Measurements from ENCODE around the gene ANXA6. TPM values are rescaled to one million over a fixed set of nuclear protein-coding genes. Genes with fewer than 3 reads are reported as not detected.

ANXA6 gene
- total RNA-seq, 4 donors from 2014 or later = 21.7 to 64.4 (median 49.5) TPM

- Histone ChIP-seq H3K36me3 (peaks cover 76% of the 10 kb centered on the region), H3K9me3 (no peaks in the 10 kb centered on the region), H3K4me1 (no peaks in the 10 kb centered on the region), H3K4me3 (no peak overlapping the region), H3K27ac (no peak overlapping the region), H3K27me3 (no peaks in the 10 kb centered on the region)
- 72% methylated on average over 17 of the region's 17 CpGs for WGBS
- no peak for TF ChIP-seq POLR2A (IDR thresholded peaks at IDR 0.05)
- no peak for DNase-seq (ENCODE audit: low spot score in 2 of 2)
Measured at GRCh38 chr5:151123897-151124751, 33.5 kb downstream of the ANXA6 start.

GRCh38 chr5:151122828-151123227 lies 34.8 kb downstream of the ANXA6 start:
- no peaks in the 10 kb centered on the region for H3K4me1 ChIP-seq
- H3K36me3 ChIP-seq = peaks cover 74% of the 10 kb centered on the region

GRCh38 chr5:151121665-151122064 lies 35.9 kb downstream of the ANXA6 start:
- Histone ChIP-seq H3K9me3 (no peaks in the 10 kb centered on the region), H3K4me3 (no peak overlapping the region), H3K27me3 (no peaks in the 10 kb centered on the region), H3K4me1 (no peaks in the 10 kb centered on the region), H3K36me3 (peaks cover 75% of the 10 kb centered on the region), H3K27ac (no peak overlapping the region)
- no peak for DNase-seq (ENCODE audit: low spot score in 2 of 2)
- 92% methylated on average over 5 of the region's 5 CpGs for WGBS
- no peak for TF ChIP-seq POLR2AphosphoS5 (IDR thresholded peaks at IDR 0.05)

More at GRCh38 chr5:151122828-151123227, 34.8 kb downstream of the ANXA6 start:
- no peak overlapping the region for H3K27ac ChIP-seq
- H3K9me3 ChIP-seq = no peaks in the 10 kb centered on the region
- no peak for TF ChIP-seq EP300 (IDR thresholded peaks at IDR 0.05)
- no peak for TF ChIP-seq POLR2A (IDR thresholded peaks at IDR 0.05)
- TF ChIP-seq, protein P1, sequence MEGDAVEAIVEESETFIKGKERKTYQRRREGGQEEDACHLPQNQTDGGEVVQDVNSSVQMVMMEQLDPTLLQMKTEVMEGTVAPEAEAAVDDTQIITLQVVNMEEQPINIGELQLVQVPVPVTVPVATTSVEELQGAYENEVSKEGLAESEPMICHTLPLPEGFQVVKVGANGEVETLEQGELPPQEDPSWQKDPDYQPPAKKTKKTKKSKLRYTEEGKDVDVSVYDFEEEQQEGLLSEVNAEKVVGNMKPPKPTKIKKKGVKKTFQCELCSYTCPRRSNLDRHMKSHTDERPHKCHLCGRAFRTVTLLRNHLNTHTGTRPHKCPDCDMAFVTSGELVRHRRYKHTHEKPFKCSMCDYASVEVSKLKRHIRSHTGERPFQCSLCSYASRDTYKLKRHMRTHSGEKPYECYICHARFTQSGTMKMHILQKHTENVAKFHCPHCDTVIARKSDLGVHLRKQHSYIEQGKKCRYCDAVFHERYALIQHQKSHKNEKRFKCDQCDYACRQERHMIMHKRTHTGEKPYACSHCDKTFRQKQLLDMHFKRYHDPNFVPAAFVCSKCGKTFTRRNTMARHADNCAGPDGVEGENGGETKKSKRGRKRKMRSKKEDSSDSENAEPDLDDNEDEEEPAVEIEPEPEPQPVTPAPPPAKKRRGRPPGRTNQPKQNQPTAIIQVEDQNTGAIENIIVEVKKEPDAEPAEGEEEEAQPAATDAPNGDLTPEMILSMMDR (IDR thresholded peaks at IDR 0.05) = no peak
- no peak for TF ChIP-seq POLR2AphosphoS5 (IDR thresholded peaks at IDR 0.05)
- no peaks in the 10 kb centered on the region for H3K27me3 ChIP-seq
- H3K4me3 ChIP-seq = no peak overlapping the region
- no peak for DNase-seq (ENCODE audit: low spot score in 2 of 2)
- 100% methylated on average over 3 of the region's 14 CpGs for WGBS

DNA sequence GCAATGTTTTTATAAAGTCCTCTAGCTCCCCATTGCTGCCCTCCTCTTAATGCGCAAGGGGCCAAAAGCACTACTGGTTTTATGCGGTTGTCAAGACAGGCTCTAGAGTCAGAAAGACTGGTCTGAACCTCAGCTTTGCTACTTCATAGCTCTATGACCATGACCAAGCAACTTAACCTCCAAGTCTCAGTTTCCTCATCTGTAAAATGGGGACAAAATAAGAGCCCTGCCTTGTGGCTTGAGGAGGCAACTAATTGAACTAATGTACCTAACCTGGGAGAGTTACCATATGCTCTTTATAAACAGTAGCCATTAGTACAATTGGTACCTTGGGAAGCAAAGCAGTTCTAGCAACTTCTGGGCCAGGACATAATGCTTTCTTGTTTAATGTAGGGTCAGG lies 36.5 kb downstream of the ANXA6 start:
- Histone ChIP-seq H3K4me3 (no peak overlapping the region), H3K9me3 (no peaks in the 10 kb centered on the region), H3K4me1 (no peaks in the 10 kb centered on the region), H3K27ac (no peak overlapping the region), H3K36me3 (peaks cover 79% of the 10 kb centered on the region), H3K27me3 (no peaks in the 10 kb centered on the region)
- 95% methylated on average over 2 of the region's 2 CpGs for WGBS
- no peak for DNase-seq (ENCODE audit: low spot score in 2 of 2)
- TF ChIP-seq POLR2AphosphoS5 (IDR thresholded peaks at IDR 0.05) = no peak
- TF ChIP-seq, protein P1 (IDR thresholded peaks at IDR 0.05) = no peak
- TF ChIP-seq EP300 (IDR thresholded peaks at IDR 0.05) = no peak
- no peak for TF ChIP-seq POLR2A (IDR thresholded peaks at IDR 0.05)

GRCh38 chr5:151118913-151119575 lies 38.5 kb downstream of the ANXA6 start:
- TF ChIP-seq EP300 (IDR thresholded peaks at IDR 0.05) (no peak), POLR2A (IDR thresholded peaks at IDR 0.05) (no peak), POLR2AphosphoS5 (IDR thresholded peaks at IDR 0.05) (no peak)
- TF ChIP-seq, protein P1 (IDR thresholded peaks at IDR 0.05) = no peak
- DNase-seq (ENCODE audit: low spot score in 2 of 2) = no peak
- no peaks in the 10 kb centered on the region for H3K27me3 ChIP-seq
- 94% methylated on average over 7 of the region's 7 CpGs for WGBS
- no peaks in the 10 kb centered on the region for H3K9me3 ChIP-seq
- no peak overlapping the region for H3K27ac ChIP-seq
- peaks cover 74% of the 10 kb centered on the region for H3K36me3 ChIP-seq
- no peak overlapping the region for H3K4me3 ChIP-seq
- peaks cover 4% of the 10 kb centered on the region for H3K4me1 ChIP-seq

GRCh38 chr5:151115272-151115905 lies 42.2 kb downstream of the ANXA6 start:
- Histone ChIP-seq H3K36me3 (peaks cover 46% of the 10 kb centered on the region), H3K27ac (no peak overlapping the region), H3K9me3 (no peaks in the 10 kb centered on the region), H3K27me3 (no peaks in the 10 kb centered on the region), H3K4me3 (no peak overlapping the region), H3K4me1 (peaks cover 4% of the 10 kb centered on the region)
- 9% methylated on average over 7 of the region's 7 CpGs for WGBS
- TF ChIP-seq, protein P1 (IDR thresholded peaks at IDR 0.05) = peak; percentile 90 to 98
- TF ChIP-seq POLR2A (IDR thresholded peaks at IDR 0.05) = no peak
- no peak for TF ChIP-seq POLR2AphosphoS5 (IDR thresholded peaks at IDR 0.05)
- no peak for TF ChIP-seq EP300 (IDR thresholded peaks at IDR 0.05)
- DNase-seq (ENCODE audit: low spot score in 2 of 2) = peak; percentile 84 to 92

Data from suprapubic skin (tissue), 4 donors.